ENCODE results near the gene LAMA3.

Gene LAMA3

DNA sequence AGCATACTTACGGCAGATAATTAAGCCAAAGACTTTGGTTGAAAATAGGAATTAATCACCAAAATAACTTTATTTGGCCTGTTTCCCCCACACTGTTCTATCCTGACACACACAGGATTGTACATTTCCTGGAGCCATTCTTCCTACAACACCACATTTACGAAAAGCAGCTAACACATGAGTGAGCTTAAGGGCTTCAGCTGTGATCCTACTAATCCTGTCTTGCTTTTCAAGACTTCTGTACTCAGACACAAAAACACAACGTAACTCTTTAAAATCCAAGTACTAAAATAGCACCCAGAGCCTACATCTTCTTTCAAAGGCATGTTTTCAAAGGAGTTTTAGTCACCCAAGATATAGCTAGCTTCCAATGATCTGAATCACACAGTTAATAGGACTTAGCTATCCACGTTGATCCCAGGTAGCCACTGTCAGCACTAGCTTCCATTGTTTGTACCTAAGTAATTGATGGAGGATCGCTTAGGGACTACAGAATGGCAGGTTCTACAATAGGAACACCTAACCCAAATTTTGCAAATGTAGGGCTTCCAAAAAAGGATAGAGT, 282.5 kb downstream of the LAMA3 start:
- Histone ChIP-seq H2AK5ac (ENCODE audit: low read length, severe bottlenecking) (no peak overlapping the region), H2BK15ac (ENCODE audit: low read depth, poor library complexity, severe bottlenecking) (no peak overlapping the region), H3K4me1 (ENCODE audit: control insufficient read depth, insufficient read depth, low read depth, low read length) (no peaks in the 10 kb centered on the region), H3K36me3 (ENCODE audit: control insufficient read depth in 1 of 2, insufficient read depth in 2 of 2, low read depth in 1 of 2, low read length in 2 of 2) (no peaks in the 10 kb centered on the region), H2BK120ac (ENCODE audit: low read depth, low read length) (no peak overlapping the region), H3K9ac (ENCODE audit: low read length) (no peak overlapping the region), H3K4me2 (ENCODE audit: low read length, poor library complexity, severe bottlenecking) (no peak overlapping the region), H3K27ac (ENCODE audit: low read length, poor library complexity, severe bottlenecking) (no peak overlapping the region), H3K4me3 (ENCODE audit: insufficient read depth in 1 of 2, low read depth in 1 of 2, low read length in 2 of 2) (no peak overlapping the region), H3K14ac (ENCODE audit: low read length in 2 of 2) (no peak overlapping the region), H3K27me3 (ENCODE audit: control insufficient read depth in 1 of 2, insufficient read depth in 1 of 2, low read length in 2 of 2) (no peaks in the 10 kb centered on the region), H3K18ac (ENCODE audit: low read depth in 1 of 2, low read length in 2 of 2) (no peak overlapping the region), H4K8ac (ENCODE audit: low read length) (no peak overlapping the region), H3K23ac (ENCODE audit: low read length in 2 of 2) (no peak overlapping the region), H2AFZ (ENCODE audit: low read depth, low read length) (no peak overlapping the region), H3K9me3 (ENCODE audit: control insufficient read depth, low read length) (no peaks in the 10 kb centered on the region), H4K91ac (ENCODE audit: low read length) (no peak overlapping the region), H2BK12ac (ENCODE audit: low read length in 2 of 2) (no peak overlapping the region), H2BK5ac (ENCODE audit: low read depth, low read length, poor library complexity, severe bottlenecking) (no peak overlapping the region), H3K4ac (ENCODE audit: low read depth in 1 of 2, low read length in 2 of 2) (no peak overlapping the region), H3K79me1 (replicated peaks; ENCODE audit: low read length, poor library complexity, severe bottlenecking) (no peaks in the 10 kb centered on the region)
- DNase-seq, result no peak
- 72% methylated on average over 4 of the region's 5 CpGs for WGBS

DNA sequence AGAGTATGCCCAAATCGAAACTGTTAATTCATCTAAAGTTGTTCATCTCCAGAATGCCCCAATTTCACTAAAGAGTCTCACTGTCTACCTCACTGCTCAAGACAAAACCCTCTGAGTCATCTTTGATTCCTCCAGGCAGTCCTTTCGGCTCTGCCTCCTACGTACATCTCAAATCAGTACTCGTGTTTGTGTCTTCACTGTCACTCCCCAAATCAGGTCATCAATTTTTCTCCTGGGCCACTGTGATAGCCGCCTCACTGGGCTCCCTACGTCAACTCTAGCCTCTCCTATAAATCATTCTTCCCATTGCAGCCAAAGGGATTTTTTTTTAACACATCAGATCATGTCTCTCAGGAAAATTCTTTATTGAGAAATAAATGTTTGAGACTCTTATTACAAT, 283.2 kb downstream of the LAMA3 start:
- H2BK5ac ChIP-seq (ENCODE audit: low read depth, low read length, poor library complexity, severe bottlenecking), result no peak overlapping the region
- no peaks in the 10 kb centered on the region for H3K79me1 ChIP-seq (replicated peaks; ENCODE audit: low read length, poor library complexity, severe bottlenecking)

DNA sequence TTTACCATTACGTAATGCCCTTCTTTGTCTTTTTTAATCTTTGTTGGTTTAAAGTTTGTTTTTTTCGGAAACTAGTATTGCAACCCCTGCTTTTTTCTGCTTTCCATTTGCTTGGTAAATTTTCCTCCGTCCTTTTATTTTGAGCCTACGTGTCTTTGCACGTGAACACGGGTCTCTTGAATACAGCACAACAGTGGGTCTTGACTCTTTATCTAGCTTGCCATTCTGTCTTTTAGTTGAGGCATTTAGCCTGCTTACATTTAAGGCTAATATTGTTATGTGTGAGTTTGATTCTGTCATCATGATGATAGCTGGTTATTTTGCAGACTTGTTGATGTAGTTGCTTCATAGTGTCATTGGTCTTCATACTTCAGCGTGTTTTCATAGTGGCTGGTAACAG, 287.9 kb downstream of the LAMA3 start:
- H3K4ac ChIP-seq (ENCODE audit: low read depth in 1 of 2, low read length in 2 of 2), result no peak overlapping the region
- no peak overlapping the region for H3K27ac ChIP-seq (ENCODE audit: low read length, poor library complexity, severe bottlenecking)
- no peak overlapping the region for H4K91ac ChIP-seq (ENCODE audit: low read length)
- no peak overlapping the region for H2BK15ac ChIP-seq (ENCODE audit: low read depth, poor library complexity, severe bottlenecking)
- no peak overlapping the region for H2AFZ ChIP-seq (ENCODE audit: low read depth, low read length)
- H2AK5ac ChIP-seq (ENCODE audit: low read length, severe bottlenecking), result no peak overlapping the region
- H3K9me3 ChIP-seq (ENCODE audit: control insufficient read depth, low read length), result peaks cover 5% of the 10 kb centered on the region
- H3K79me1 ChIP-seq (replicated peaks; ENCODE audit: low read length, poor library complexity, severe bottlenecking), result no peaks in the 10 kb centered on the region
- DNase-seq, result no peak
- no peak overlapping the region for H3K18ac ChIP-seq (ENCODE audit: low read depth in 1 of 2, low read length in 2 of 2)
- WGBS, result 97% methylated on average over 7 of the region's 7 CpGs
- H3K36me3 ChIP-seq (ENCODE audit: control insufficient read depth in 1 of 2, insufficient read depth in 2 of 2, low read depth in 1 of 2, low read length in 2 of 2), result no peaks in the 10 kb centered on the region
- no peak overlapping the region for H2BK12ac ChIP-seq (ENCODE audit: low read length in 2 of 2)
- H3K4me1 ChIP-seq (ENCODE audit: control insufficient read depth, insufficient read depth, low read depth, low read length), result no peaks in the 10 kb centered on the region
- H2BK120ac ChIP-seq (ENCODE audit: low read depth, low read length), result no peak overlapping the region
- no peak overlapping the region for H3K23ac ChIP-seq (ENCODE audit: low read length in 2 of 2)
- no peak overlapping the region for H3K4me2 ChIP-seq (ENCODE audit: low read length, poor library complexity, severe bottlenecking)
- H4K8ac ChIP-seq (ENCODE audit: low read length), result no peak overlapping the region
- no peak overlapping the region for H2BK5ac ChIP-seq (ENCODE audit: low read depth, low read length, poor library complexity, severe bottlenecking)
- peaks cover 0 to 6% of the 10 kb centered on the region in 2 experiments for H3K27me3 ChIP-seq (ENCODE audit: control insufficient read depth in 1 of 2, insufficient read depth in 1 of 2, low read length in 2 of 2)
- H3K9ac ChIP-seq (ENCODE audit: low read length), result no peak overlapping the region
- H3K14ac ChIP-seq (ENCODE audit: low read length in 2 of 2), result no peak overlapping the region
- H3K4me3 ChIP-seq (ENCODE audit: insufficient read depth in 1 of 2, low read depth in 1 of 2, low read length in 2 of 2), result no peak overlapping the region

More for the DNA sequence above, 283.2 kb downstream of the LAMA3 start:
- H3K36me3 ChIP-seq (ENCODE audit: control insufficient read depth in 1 of 2, insufficient read depth in 2 of 2, low read depth in 1 of 2, low read length in 2 of 2), result no peaks in the 10 kb centered on the region
- H2BK12ac ChIP-seq (ENCODE audit: low read length in 2 of 2), result no peak overlapping the region
- H2BK15ac ChIP-seq (ENCODE audit: low read depth, poor library complexity, severe bottlenecking), result no peak overlapping the region
- no peak overlapping the region for H3K4ac ChIP-seq (ENCODE audit: low read depth in 1 of 2, low read length in 2 of 2)
- peaks cover 5% of the 10 kb centered on the region for H3K9me3 ChIP-seq (ENCODE audit: control insufficient read depth, low read length)
- no peak overlapping the region for H3K4me2 ChIP-seq (ENCODE audit: low read length, poor library complexity, severe bottlenecking)
- no peak overlapping the region for H4K91ac ChIP-seq (ENCODE audit: low read length)
- no peak overlapping the region for H3K27ac ChIP-seq (ENCODE audit: low read length, poor library complexity, severe bottlenecking)
- H3K27me3 ChIP-seq (ENCODE audit: control insufficient read depth in 1 of 2, insufficient read depth in 1 of 2, low read length in 2 of 2), result no peaks in the 10 kb centered on the region
- no peak overlapping the region for H2AK5ac ChIP-seq (ENCODE audit: low read length, severe bottlenecking)
- H4K8ac ChIP-seq (ENCODE audit: low read length), result no peak overlapping the region
- H3K9ac ChIP-seq (ENCODE audit: low read length), result no peak overlapping the region
- H3K18ac ChIP-seq (ENCODE audit: low read depth in 1 of 2, low read length in 2 of 2), result no peak overlapping the region
- no peak for DNase-seq
- H3K23ac ChIP-seq (ENCODE audit: low read length in 2 of 2), result no peak overlapping the region
- H3K14ac ChIP-seq (ENCODE audit: low read length in 2 of 2), result no peak overlapping the region
- 66% methylated on average over 5 of the region's 6 CpGs for WGBS
- H2AFZ ChIP-seq (ENCODE audit: low read depth, low read length), result no peak overlapping the region
- no peak overlapping the region for H3K4me3 ChIP-seq (ENCODE audit: insufficient read depth in 1 of 2, low read depth in 1 of 2, low read length in 2 of 2)
- no peaks in the 10 kb centered on the region for H3K4me1 ChIP-seq (ENCODE audit: control insufficient read depth, insufficient read depth, low read depth, low read length)
- H2BK120ac ChIP-seq (ENCODE audit: low read depth, low read length), result no peak overlapping the region

DNA sequence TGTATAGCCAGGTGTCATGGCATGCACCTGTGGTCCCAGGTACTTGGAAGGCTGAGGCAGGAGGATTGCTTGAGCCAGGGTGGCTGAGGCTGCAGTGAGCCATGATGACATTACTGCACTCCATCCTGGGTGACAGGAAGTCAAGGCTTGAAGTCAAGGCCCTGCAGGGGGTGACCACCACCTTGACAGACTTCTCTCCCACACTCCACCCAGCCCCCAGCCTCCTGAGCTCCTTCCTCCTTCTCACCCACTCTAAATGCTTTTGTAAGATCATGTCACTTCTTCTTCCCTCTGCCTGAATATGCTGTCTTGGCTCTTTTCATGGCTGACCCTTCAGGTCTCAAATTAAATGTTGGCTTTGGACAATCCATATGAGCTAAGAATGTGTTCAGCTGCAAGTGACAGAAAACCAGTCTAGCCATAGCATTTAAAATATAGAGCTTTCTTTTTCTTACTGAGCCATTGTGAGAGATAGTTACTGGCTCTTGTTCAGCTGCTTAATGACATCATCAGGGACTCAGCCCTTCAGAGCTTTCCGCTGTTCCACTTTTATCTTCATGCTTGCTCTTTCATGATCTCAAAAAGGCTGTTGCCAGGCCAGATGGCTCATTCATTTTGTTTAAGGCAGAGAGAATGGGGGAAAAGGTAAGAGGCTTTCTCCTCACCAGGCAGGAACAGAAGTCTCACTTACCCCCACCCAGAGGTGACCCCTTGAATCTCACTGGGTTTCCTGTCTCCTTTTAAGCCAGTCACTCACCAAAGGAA, 288.6 kb downstream of the LAMA3 start:
- H3K9ac ChIP-seq (ENCODE audit: low read length), result peak overlapping the region; percentile 10

More for the DNA sequence above, 288.6 kb downstream of the LAMA3 start:
- Histone ChIP-seq H3K23ac (ENCODE audit: low read length in 2 of 2) (no peak overlapping the region), H3K14ac (ENCODE audit: low read length in 2 of 2) (no peak overlapping the region), H2BK12ac (ENCODE audit: low read length in 2 of 2) (no peak overlapping the region), H3K27me3 (ENCODE audit: control insufficient read depth in 1 of 2, insufficient read depth in 1 of 2, low read length in 2 of 2) (peaks cover 0 to 6% of the 10 kb centered on the region in 2 experiments), H3K4me2 (ENCODE audit: low read length, poor library complexity, severe bottlenecking) (no peak overlapping the region), H2BK15ac (ENCODE audit: low read depth, poor library complexity, severe bottlenecking) (no peak overlapping the region), H3K18ac (ENCODE audit: low read depth in 1 of 2, low read length in 2 of 2) (no peak overlapping the region), H2AFZ (ENCODE audit: low read depth, low read length) (no peak overlapping the region), H3K4ac (ENCODE audit: low read depth in 1 of 2, low read length in 2 of 2) (no peak overlapping the region), H4K8ac (ENCODE audit: low read length) (no peak overlapping the region), H3K36me3 (ENCODE audit: control insufficient read depth in 1 of 2, insufficient read depth in 2 of 2, low read depth in 1 of 2, low read length in 2 of 2) (no peaks in the 10 kb centered on the region), H2BK5ac (ENCODE audit: low read depth, low read length, poor library complexity, severe bottlenecking) (no peak overlapping the region), H2AK5ac (ENCODE audit: low read length, severe bottlenecking) (no peak overlapping the region), H3K27ac (ENCODE audit: low read length, poor library complexity, severe bottlenecking) (no peak overlapping the region), H3K4me3 (ENCODE audit: insufficient read depth in 1 of 2, low read depth in 1 of 2, low read length in 2 of 2) (no peak overlapping the region), H3K9me3 (ENCODE audit: control insufficient read depth, low read length) (peaks cover 5% of the 10 kb centered on the region), H2BK120ac (ENCODE audit: low read depth, low read length) (no peak overlapping the region), H3K79me1 (replicated peaks; ENCODE audit: low read length, poor library complexity, severe bottlenecking) (no peaks in the 10 kb centered on the region), H3K4me1 (ENCODE audit: control insufficient read depth, insufficient read depth, low read depth, low read length) (no peaks in the 10 kb centered on the region), H4K91ac (ENCODE audit: low read length) (no peak overlapping the region)
- no peak for DNase-seq
- WGBS, result no CpG with 5 or more reads among the region's 1 CpG
